Keratinocyte (primary cell): ENCODE data around the gene ADRB1. TPM values are rescaled to one million over a fixed set of nuclear protein-coding genes. Genes with fewer than 3 reads are reported as not detected.

ENCODE experiments used
- DNase-seq: peaks from one replicate; pipeline ENCODE4 v3.0.0-alpha.2; 2011; ENCODE audit warnings: low read depth, missing footprints, low spot score
- FAIRE-seq: peaks from 2 replicates; lab custom pipeline; 2011; peaks lifted over from hg19 to GRCh38; lab: Jason Lieb, UNC
- H2AFZ ChIP-seq: 2 replicates; pipeline ENCODE4 v1.6.0; 2012; ENCODE audit warnings: low read length, control low read depth, inconsistent platforms; ENCODE audit not compliant: control insufficient read depth
- H3K27ac ChIP-seq: 2 replicates; pipeline ENCODE4 v1.5.1; 2011; ENCODE audit warnings: low read length; ENCODE audit not compliant: control insufficient read depth, insufficient read depth
- H3K27me3 ChIP-seq: 3 replicates; pipeline ENCODE4 v1.6.0; 2011; ENCODE audit warnings: low read length; ENCODE audit not compliant: control insufficient read depth, insufficient read depth; ENCODE audit errors: extremely low read depth
- H3K36me3 ChIP-seq, 2 experiments: 2 replicates in 1 of 2; 3 replicates in 1 of 2; pipeline ENCODE4 v1.5.1; 2011; ENCODE audit warnings: low read length in 2 of 2, mild to moderate bottlenecking in 1 of 2; ENCODE audit not compliant: control insufficient read depth in 2 of 2, insufficient read depth in 2 of 2; ENCODE audit errors: extremely low read depth in 1 of 2
- H3K4me1 ChIP-seq: 3 replicates; pipeline ENCODE4 v1.5.1; 2011; ENCODE audit warnings: low read length; ENCODE audit not compliant: control insufficient read depth, insufficient read depth; ENCODE audit errors: extremely low read depth
- H3K4me2 ChIP-seq: 3 replicates; pipeline ENCODE4 v1.6.0; 2011; ENCODE audit warnings: low read depth, low read length; ENCODE audit not compliant: control insufficient read depth, insufficient read depth; ENCODE audit errors: extremely low read depth
- H3K4me3 ChIP-seq, 3 experiments: fragments of 200-600 bp in 1 of 3; sonication (generic) in 1 of 3; 2 replicates in 2 of 3; 3 replicates in 1 of 3; pipeline ENCODE4 v1.5.1; 2011 to 2016; ENCODE audit warnings: low read length in 3 of 3, mild to moderate bottlenecking in 3 of 3, control low read depth in 2 of 3, inconsistent platforms in 1 of 3, low read depth in 1 of 3, mixed read lengths in 1 of 3, mixed run types in 1 of 3, moderate library complexity in 1 of 3; ENCODE audit not compliant: control insufficient read depth in 2 of 3, insufficient read depth in 2 of 3; ENCODE audit errors: extremely low read depth in 1 of 3
- H3K79me2 ChIP-seq: 2 replicates; pipeline ENCODE4 v1.6.0; 2012; ENCODE audit warnings: low read length; ENCODE audit not compliant: control insufficient read depth, insufficient read depth
- H3K9ac ChIP-seq: 3 replicates; pipeline ENCODE4 v1.6.0; 2011; ENCODE audit warnings: low read length; ENCODE audit not compliant: control insufficient read depth, insufficient read depth; ENCODE audit errors: extremely low read depth
- H3K9me1 ChIP-seq: 3 replicates; pipeline ENCODE4 v1.6.0; 2011; ENCODE audit warnings: low read length; ENCODE audit not compliant: control insufficient read depth, insufficient read depth; ENCODE audit errors: extremely low read depth
- H3K9me3 ChIP-seq: 2 replicates; pipeline ENCODE4 v1.5.1; 2012; ENCODE audit warnings: low read depth, low read length; ENCODE audit not compliant: control insufficient read depth
- H4K20me1 ChIP-seq: 3 replicates; pipeline ENCODE4 v1.6.0; 2011; ENCODE audit warnings: low read length; ENCODE audit not compliant: control insufficient read depth, insufficient read depth; ENCODE audit errors: extremely low read depth
- EZH2 ChIP-seq: IDR thresholded peaks from one replicate; pipeline ENCODE4 v1.6.1; 2012; ENCODE audit warnings: inconsistent platforms, mild to moderate bottlenecking, low read length, moderate library complexity
- dilution Hi-C: fragments of 300-500 bp; cut with MboI; formaldehyde crosslinking; loops from one replicate; pipeline ENCODE4 v1.7.0; 2020; ENCODE audit warnings: low sequenced_read_pairs; ENCODE audit not compliant: extremely low pct_ligation_motif_present
- polyA plus RNA-seq, 5 experiments: library from polyadenylated mRNA; depleted of rRNA in 3 of 5; stranded (reverse) in 3 of 5; stranded (forward) in 1 of 5; unstranded in 1 of 5; fragments of >200 nt; gene quantifications; 1 replicate in 1 of 5; 2 replicates in 3 of 5; 3 replicates in 1 of 5; pipeline versions ENCODE4 v1.2.1 to v1.2.3, GENCODE V29; 2011 to 2012; ENCODE audit warnings: missing spikeins in 2 of 5, low read depth in 1 of 5, low replicate concordance in 1 of 5
- TF ChIP-seq, protein P1 (sequence below), 3 experiments: IDR thresholded peaks in 1 of 3; conservative IDR thresholded peaks in 1 of 3; optimal IDR thresholded peaks in 1 of 3; 2 replicates in 2 of 3; 3 replicates in 1 of 3; pipeline versions ENCODE3 to v1.5.1; 2011; ENCODE audit warnings: low read length in 3 of 3, mild to moderate bottlenecking in 3 of 3, moderate library complexity in 2 of 3, control low read depth in 1 of 3, inconsistent platforms in 1 of 3; ENCODE audit not compliant: insufficient read depth in 2 of 3; ENCODE audit errors: extremely low read depth in 1 of 3

ADRB1 gene
- polyA plus RNA-seq, 1 donor (not counting 4 experiments of a cell fraction or from before 2014, with no cell fraction given) = 0.05 TPM

DNA sequence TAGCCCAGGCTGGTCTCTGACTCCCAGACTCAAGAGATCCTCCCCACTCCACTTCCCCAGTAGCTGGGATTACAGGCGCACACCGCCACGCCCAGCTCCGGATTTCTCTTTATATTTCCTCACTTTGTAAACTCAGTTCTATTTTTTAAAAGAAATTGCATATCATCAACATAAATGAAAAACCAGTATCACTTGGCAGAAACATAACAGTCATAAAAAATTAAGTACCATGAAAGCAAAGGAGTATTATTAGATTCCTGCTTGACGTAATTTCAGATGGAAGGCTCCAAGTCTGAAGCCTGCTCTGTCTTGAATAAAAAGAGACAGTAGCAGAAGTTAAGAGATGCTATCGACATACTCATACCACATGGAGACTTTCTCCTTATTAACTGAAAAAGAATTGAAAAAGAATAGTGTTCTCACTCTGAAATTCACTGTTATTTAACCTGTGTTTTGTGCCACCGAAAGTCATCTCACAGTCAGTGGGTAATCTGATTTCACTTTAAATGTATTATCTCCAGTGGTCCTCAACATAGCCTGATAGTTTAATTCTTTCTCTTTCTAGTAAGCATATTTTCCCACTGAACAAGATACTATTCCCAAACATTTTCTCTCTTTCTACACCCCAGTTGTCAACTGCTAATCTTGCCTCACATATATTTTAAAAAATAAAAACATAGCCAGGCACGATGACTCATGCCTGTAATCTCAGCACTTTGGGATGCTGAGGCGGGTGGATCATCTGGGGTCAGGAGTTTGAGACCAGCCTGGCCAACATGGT lies 40.3 kb upstream of the ADRB1 start:
- no peaks in the 10 kb centered on the region for H4K20me1 ChIP-seq
- no peak for DNase-seq
- no peaks in the 10 kb centered on the region for H3K79me2 ChIP-seq
- H3K4me1 ChIP-seq = no peaks in the 10 kb centered on the region
- TF ChIP-seq EZH2 = no peak
- TF ChIP-seq, protein P1, sequence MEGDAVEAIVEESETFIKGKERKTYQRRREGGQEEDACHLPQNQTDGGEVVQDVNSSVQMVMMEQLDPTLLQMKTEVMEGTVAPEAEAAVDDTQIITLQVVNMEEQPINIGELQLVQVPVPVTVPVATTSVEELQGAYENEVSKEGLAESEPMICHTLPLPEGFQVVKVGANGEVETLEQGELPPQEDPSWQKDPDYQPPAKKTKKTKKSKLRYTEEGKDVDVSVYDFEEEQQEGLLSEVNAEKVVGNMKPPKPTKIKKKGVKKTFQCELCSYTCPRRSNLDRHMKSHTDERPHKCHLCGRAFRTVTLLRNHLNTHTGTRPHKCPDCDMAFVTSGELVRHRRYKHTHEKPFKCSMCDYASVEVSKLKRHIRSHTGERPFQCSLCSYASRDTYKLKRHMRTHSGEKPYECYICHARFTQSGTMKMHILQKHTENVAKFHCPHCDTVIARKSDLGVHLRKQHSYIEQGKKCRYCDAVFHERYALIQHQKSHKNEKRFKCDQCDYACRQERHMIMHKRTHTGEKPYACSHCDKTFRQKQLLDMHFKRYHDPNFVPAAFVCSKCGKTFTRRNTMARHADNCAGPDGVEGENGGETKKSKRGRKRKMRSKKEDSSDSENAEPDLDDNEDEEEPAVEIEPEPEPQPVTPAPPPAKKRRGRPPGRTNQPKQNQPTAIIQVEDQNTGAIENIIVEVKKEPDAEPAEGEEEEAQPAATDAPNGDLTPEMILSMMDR (optimal IDR thresholded peaks at IDR 0.05 in 1 of 3, IDR thresholded peaks at IDR 0.05 in 1 of 3, conservative IDR thresholded peaks at IDR 0.05 in 1 of 3; ENCODE audit: extremely low read depth in 1 of 3, insufficient read depth in 2 of 3, low read length in 3 of 3) = no peak
- FAIRE-seq = no peak
- dilution Hi-C loops = no loop called here
- H3K4me3 ChIP-seq = no peak overlapping the region
- no peak overlapping the region for H3K4me2 ChIP-seq
- peaks cover 7% of the 10 kb centered on the region for H3K27me3 ChIP-seq
- no peaks in the 10 kb centered on the region for H3K36me3 ChIP-seq
- no peak overlapping the region for H3K9ac ChIP-seq
- no peaks in the 10 kb centered on the region for H3K9me1 ChIP-seq
- H3K27ac ChIP-seq = no peak overlapping the region
- H3K9me3 ChIP-seq = no peaks in the 10 kb centered on the region
- H2AFZ ChIP-seq = no peak overlapping the region

DNA sequence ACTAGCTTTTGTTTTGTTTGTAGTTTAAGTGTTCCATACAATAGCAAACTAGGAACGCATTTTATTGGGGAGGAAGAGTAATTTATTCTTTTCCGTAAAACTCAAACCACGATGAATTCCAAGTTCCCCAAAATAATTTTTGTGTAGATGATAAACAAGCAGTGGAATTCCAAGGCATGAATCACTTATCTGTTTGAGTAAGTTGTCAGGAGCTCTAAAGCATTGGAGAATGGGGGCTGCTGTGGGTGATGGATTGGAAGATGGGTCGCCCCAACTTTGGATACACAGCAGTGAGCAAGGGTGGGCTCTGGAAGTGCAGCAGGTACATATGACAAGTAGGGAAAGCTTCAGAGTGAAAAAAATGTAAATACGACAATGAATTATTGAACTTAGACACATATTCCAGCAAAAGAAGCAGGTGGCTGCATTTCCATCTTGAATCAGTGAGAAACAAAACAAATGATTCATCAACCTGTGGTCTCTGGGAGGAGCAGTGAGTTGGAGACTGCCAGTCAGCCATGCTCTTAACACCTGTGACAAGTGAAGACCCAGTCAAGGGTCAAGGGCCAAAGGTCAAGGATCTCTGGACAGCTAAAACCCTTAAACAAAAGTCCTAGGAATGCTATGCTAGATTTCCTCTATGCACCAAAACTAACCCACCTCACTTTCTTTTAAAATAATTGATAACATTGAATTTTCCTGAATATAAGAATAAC lies 34.2 kb upstream of the ADRB1 start:
- no peak for TF ChIP-seq EZH2
- TF ChIP-seq, protein P1 (optimal IDR thresholded peaks at IDR 0.05 in 1 of 3, IDR thresholded peaks at IDR 0.05 in 1 of 3, conservative IDR thresholded peaks at IDR 0.05 in 1 of 3; ENCODE audit: extremely low read depth in 1 of 3, insufficient read depth in 2 of 3, low read length in 3 of 3) = no peak
- Histone ChIP-seq H3K4me1 (no peaks in the 10 kb centered on the region), H3K27ac (no peak overlapping the region), H3K27me3 (peaks cover 3% of the 10 kb centered on the region), H3K9me3 (no peaks in the 10 kb centered on the region), H3K9ac (no peak overlapping the region), H3K79me2 (no peaks in the 10 kb centered on the region), H2AFZ (no peak overlapping the region), H3K4me2 (no peak overlapping the region), H3K9me1 (no peaks in the 10 kb centered on the region), H3K4me3 (no peak overlapping the region), H3K36me3 (no peaks in the 10 kb centered on the region), H4K20me1 (no peaks in the 10 kb centered on the region)
- DNase-seq (no peak), FAIRE-seq (no peak)
- dilution Hi-C loops = no loop called here
